ENCODE results near the gene RBM20. TPM values are rescaled to one million over a fixed set of nuclear protein-coding genes. Genes with fewer than 3 reads are reported as not detected.
"Not testable (repeated sequence)": the region's sequence is repeated elsewhere in the genome, so short reads cannot be mapped to it uniquely, and the experiment has no call there.

Gene RBM20
- total RNA-seq, 1 donor from 2014 or later = 1.5 TPM

GRCh38 chr10:110634527-110635209, 9.5 kb upstream of the RBM20 start:
- DNase-seq (ENCODE audit: low spot score, unreplicated experiment) = no peak
- Mint-ChIP-seq H3K27me3 (peaks cover 4% of the 10 kb centered on the region), H3K27ac (no peak overlapping the region), H3K36me3 (ENCODE audit: insufficient read depth) (no peaks in the 10 kb centered on the region), H3K9me3 (ENCODE audit: low read depth) (no peaks in the 10 kb centered on the region), H3K4me3 (ENCODE audit: low read depth) (no peak overlapping the region), H3K4me1 (ENCODE audit: low read depth) (peaks cover 12% of the 10 kb centered on the region)
- no peak for TF ChIP-seq CTCF (IDR thresholded peaks at IDR 0.05; ENCODE audit: unreplicated experiment)

GRCh38 chr10:110636572-110636931, 7.6 kb upstream of the RBM20 start:
- no peaks in the 10 kb centered on the region for H3K36me3 Mint-ChIP-seq (ENCODE audit: insufficient read depth)
- no peak overlapping the region for H3K4me3 Mint-ChIP-seq (ENCODE audit: low read depth)
- no peak for DNase-seq (ENCODE audit: low spot score, unreplicated experiment)
- peaks cover 13% of the 10 kb centered on the region for H3K4me1 Mint-ChIP-seq (ENCODE audit: low read depth)
- no peak for TF ChIP-seq CTCF (IDR thresholded peaks at IDR 0.05; ENCODE audit: unreplicated experiment)
- H3K27ac Mint-ChIP-seq = no peak overlapping the region
- H3K9me3 Mint-ChIP-seq (ENCODE audit: low read depth) = no peaks in the 10 kb centered on the region
- peaks cover 13% of the 10 kb centered on the region for H3K27me3 Mint-ChIP-seq

GRCh38 chr10:110636932-110637557, 7.1 kb upstream of the RBM20 start:
- Mint-ChIP-seq H3K9me3 (ENCODE audit: low read depth) (no peaks in the 10 kb centered on the region), H3K4me3 (ENCODE audit: low read depth) (no peak overlapping the region), H3K36me3 (ENCODE audit: insufficient read depth) (no peaks in the 10 kb centered on the region), H3K4me1 (ENCODE audit: low read depth) (peaks cover 13% of the 10 kb centered on the region), H3K27me3 (peaks cover 18% of the 10 kb centered on the region), H3K27ac (no peak overlapping the region)
- no peak for DNase-seq (ENCODE audit: low spot score, unreplicated experiment)
- TF ChIP-seq CTCF (IDR thresholded peaks at IDR 0.05; ENCODE audit: unreplicated experiment) = no peak

- Mint-ChIP-seq H3K27ac (peak overlapping the region; percentile 39), H3K27me3 (peaks cover 24% of the 10 kb centered on the region), H3K9me3 (ENCODE audit: low read depth) (no peaks in the 10 kb centered on the region), H3K4me1 (ENCODE audit: low read depth) (peaks cover 13% of the 10 kb centered on the region), H3K4me3 (ENCODE audit: low read depth) (no peak overlapping the region), H3K36me3 (ENCODE audit: insufficient read depth) (no peaks in the 10 kb centered on the region)
- DNase-seq (ENCODE audit: low spot score, unreplicated experiment) = no peak
- no peak for TF ChIP-seq CTCF (IDR thresholded peaks at IDR 0.05; ENCODE audit: unreplicated experiment)
Observed at GRCh38 chr10:110637558-110638053, 6.5 kb upstream of the RBM20 start.

- H3K4me3 Mint-ChIP-seq (ENCODE audit: low read depth) = no peak overlapping the region
Observed at GRCh38 chr10:110638319-110638718, 5.8 kb upstream of the RBM20 start.

GRCh38 chr10:110639046-110639445, 5.1 kb upstream of the RBM20 start:
- not testable (repeated sequence) for H3K4me3 Mint-ChIP-seq (ENCODE audit: low read depth); DNase-seq (ENCODE audit: low spot score, unreplicated experiment); H3K27ac Mint-ChIP-seq; H3K9me3 Mint-ChIP-seq (ENCODE audit: low read depth); H3K36me3 Mint-ChIP-seq (ENCODE audit: insufficient read depth)
- Mint-ChIP-seq H3K27me3 (peaks cover 33% of the 10 kb centered on the region), H3K4me1 (ENCODE audit: low read depth) (peaks cover 19% of the 10 kb centered on the region)

More at GRCh38 chr10:110638319-110638718, 5.8 kb upstream of the RBM20 start:
- peaks cover 18% of the 10 kb centered on the region for H3K4me1 Mint-ChIP-seq (ENCODE audit: low read depth)
- DNase-seq (ENCODE audit: low spot score, unreplicated experiment) = no peak
- no peak for TF ChIP-seq CTCF (IDR thresholded peaks at IDR 0.05; ENCODE audit: unreplicated experiment)
- H3K9me3 Mint-ChIP-seq (ENCODE audit: low read depth) = no peaks in the 10 kb centered on the region
- H3K36me3 Mint-ChIP-seq (ENCODE audit: insufficient read depth) = no peaks in the 10 kb centered on the region
- H3K27ac Mint-ChIP-seq = no peak overlapping the region
- peaks cover 31% of the 10 kb centered on the region for H3K27me3 Mint-ChIP-seq

- H3K9me3 Mint-ChIP-seq (ENCODE audit: low read depth); DNase-seq (ENCODE audit: low spot score, unreplicated experiment); H3K27ac Mint-ChIP-seq; H3K4me3 Mint-ChIP-seq (ENCODE audit: low read depth); H3K36me3 Mint-ChIP-seq (ENCODE audit: insufficient read depth): not testable (repeated sequence)
- peaks cover 21% of the 10 kb centered on the region for H3K4me1 Mint-ChIP-seq (ENCODE audit: low read depth)
- peaks cover 36% of the 10 kb centered on the region for H3K27me3 Mint-ChIP-seq
Observed at GRCh38 chr10:110639858-110640257, 4.3 kb upstream of the RBM20 start.

Data from progenitor cell of endocrine pancreas (in vitro differentiated cells).